Raji (cell line): ENCODE measurements around the gene HAT1.

Source experiments
- POLR2A ChIP-seq: IDR thresholded peaks from 2 replicates; pipeline ENCODE4 v1.6.1; 2011; ENCODE audit warnings: low read depth, low read length, control low read depth; ENCODE audit not compliant: insufficient read depth

The HAT1 gene

GRCh38 chr2:171908235-171908634 lies 14.0 kb upstream of the HAT1 start:
- TF ChIP-seq POLR2A: no peak

- no peak for TF ChIP-seq POLR2A
Measured at GRCh38 chr2:171909266-171909665, 13.0 kb upstream of the HAT1 start.

- no peak for TF ChIP-seq POLR2A
Measured at GRCh38 chr2:171910494-171910893, 11.8 kb upstream of the HAT1 start.

GRCh38 chr2:171913517-171913916 lies 8.7 kb upstream of the HAT1 start:
- no peak for TF ChIP-seq POLR2A

- TF ChIP-seq POLR2A: no peak
Measured at GRCh38 chr2:171919453-171919852, 2.8 kb upstream of the HAT1 start.

GRCh38 chr2:171921970-171922229 lies 361 bp upstream of the HAT1 start:
- no peak for TF ChIP-seq POLR2A

GRCh38 chr2:171923206-171923605 lies 945 bp downstream of the HAT1 start:
- no peak for TF ChIP-seq POLR2A

GRCh38 chr2:171924170-171924942 lies 2.1 kb downstream of the HAT1 start:
- no peak for TF ChIP-seq POLR2A

GRCh38 chr2:171930385-171930784 lies 8.1 kb downstream of the HAT1 start:
- no peak for TF ChIP-seq POLR2A

GRCh38 chr2:171939058-171939742 lies 16.9 kb downstream of the HAT1 start:
- no peak for TF ChIP-seq POLR2A

- TF ChIP-seq POLR2A: no peak
Measured at GRCh38 chr2:171939743-171940071, 17.4 kb downstream of the HAT1 start.

GRCh38 chr2:171941316-171941699 lies 19.0 kb downstream of the HAT1 start:
- TF ChIP-seq POLR2A: no peak

- TF ChIP-seq POLR2A: no peak
Measured at GRCh38 chr2:171943869-171944268, 21.6 kb downstream of the HAT1 start.

GRCh38 chr2:171952276-171952675 lies 30.0 kb downstream of the HAT1 start:
- TF ChIP-seq POLR2A: no peak

- no peak for TF ChIP-seq POLR2A
Measured at GRCh38 chr2:171952748-171953147, 30.5 kb downstream of the HAT1 start.

- no peak for TF ChIP-seq POLR2A
Measured at GRCh38 chr2:171956135-171956825, 34.0 kb downstream of the HAT1 start.
